GM23338 (cell line): ENCODE data around the gene SLC40A1. TPM values are rescaled to one million over a fixed set of nuclear protein-coding genes. Genes with fewer than 3 reads are reported as not detected.

Experiments
- ATAC-seq: fragments of 200-7000 bp; cut with Tn5 transposase; 3 replicates; pipeline ENCODE4 v1.9.1; 2020
- DNase-seq: peaks from one replicate; pipeline ENCODE4 v3.0.0-alpha.2; 2015; ENCODE audit warnings: low spot score
- H2AFZ ChIP-seq: fragments of 200-600 bp; sonication (generic); 2 replicates; pipeline ENCODE4 v1.8.0; 2016; ENCODE audit warnings: antibody characterized with exemption, mild to moderate bottlenecking, moderate library complexity
- H3F3A ChIP-seq: fragments of 200-600 bp; sonication (generic); replicated peaks from 2 replicates; pipeline ENCODE4 v1.8.0; 2017; ENCODE audit warnings: antibody characterized with exemption, mixed run types, low read depth
- H3K27ac ChIP-seq: fragments of 200-600 bp; sonication (generic); 2 replicates; pipeline ENCODE4 v1.6.1; 2016; ENCODE audit warnings: low read depth
- H3K27me3 ChIP-seq: fragments of 200-600 bp; sonication (generic); 2 replicates; pipeline ENCODE4 v1.8.0; 2016; ENCODE audit warnings: mild to moderate bottlenecking, mixed run types, moderate library complexity; ENCODE audit not compliant: insufficient read depth
- H3K36me3 ChIP-seq: fragments of 200-600 bp; sonication (generic); 2 replicates; pipeline ENCODE4 v1.8.0; 2016; ENCODE audit warnings: mild to moderate bottlenecking; ENCODE audit not compliant: insufficient read depth
- H3K4me1 ChIP-seq: fragments of 200-600 bp; sonication (generic); 2 replicates; pipeline ENCODE4 v1.8.0; 2016; ENCODE audit warnings: mild to moderate bottlenecking, moderate library complexity; ENCODE audit not compliant: insufficient read depth
- H3K4me2 ChIP-seq: fragments of 200-600 bp; sonication (generic); 2 replicates; pipeline ENCODE4 v1.7.1; 2017; ENCODE audit warnings: mixed run types
- H3K4me3 ChIP-seq: fragments of 200-600 bp; sonication (generic); 2 replicates; pipeline ENCODE4 v1.6.1; 2016; ENCODE audit warnings: mixed run types
- H3K79me2 ChIP-seq: fragments of 200-600 bp; sonication (generic); replicated peaks from 2 replicates; pipeline ENCODE4 v1.8.0; 2017; ENCODE audit warnings: mild to moderate bottlenecking; ENCODE audit not compliant: insufficient read depth
- H3K9me2 ChIP-seq: fragments of 200-600 bp; sonication (generic); 2 replicates; pipeline ENCODE4 v1.8.0; 2017; ENCODE audit not compliant: insufficient read depth
- H4K20me1 ChIP-seq: fragments of 200-600 bp; sonication (generic); replicated peaks from 2 replicates; pipeline ENCODE4 v1.8.0; 2017; ENCODE audit warnings: mild to moderate bottlenecking; ENCODE audit not compliant: insufficient read depth
- H3K27ac Mint-ChIP-seq: 2 replicates; pipeline ENCODE4 v1.8.0; 2020; ENCODE audit warnings: inconsistent platforms, mild to moderate bottlenecking, moderate library complexity, mixed read lengths
- H3K27me3 Mint-ChIP-seq: 3 replicates; pipeline ENCODE4 v1.8.0; 2022; ENCODE audit warnings: low read depth, mild to moderate bottlenecking, moderate library complexity, mixed read lengths, inconsistent platforms; ENCODE audit not compliant: insufficient read depth, poor library complexity
- H3K36me3 Mint-ChIP-seq: 3 replicates; pipeline ENCODE4 v1.8.0; 2021; ENCODE audit warnings: low read depth, mild to moderate bottlenecking, inconsistent platforms, moderate library complexity, mixed read lengths
- H3K4me1 Mint-ChIP-seq: 3 replicates; pipeline ENCODE4 v1.8.0; 2020; ENCODE audit warnings: mild to moderate bottlenecking, inconsistent platforms, mixed read lengths
- H3K4me3 Mint-ChIP-seq: 3 replicates; pipeline ENCODE4 v1.8.0; 2021; ENCODE audit warnings: moderate library complexity, mild to moderate bottlenecking, inconsistent platforms, mixed read lengths
- H3K9me3 Mint-ChIP-seq: 3 replicates; pipeline ENCODE4 v1.8.0; 2020; ENCODE audit warnings: moderate library complexity, mild to moderate bottlenecking, inconsistent platforms, mixed read lengths
- CREB1 ChIP-seq: fragments of 250-450 bp; sonication (Bioruptor Pico); IDR thresholded peaks from 2 replicates; pipeline ENCODE4 v1.5.0; 2020; ENCODE audit warnings: low read depth, mild to moderate bottlenecking, moderate library complexity
- EZH2 ChIP-seq: fragments of 200-600 bp; sonication (generic); IDR thresholded peaks from one replicate; pipeline ENCODE4 v1.8.0; 2017; ENCODE audit warnings: antibody characterized with exemption, mild to moderate bottlenecking, low read depth; ENCODE audit not compliant: unreplicated experiment
- EZH2phosphoT487 ChIP-seq: fragments of 200-600 bp; sonication (generic); IDR thresholded peaks from one replicate; pipeline ENCODE4 v1.8.1; 2018; ENCODE audit warnings: antibody characterized with exemption; ENCODE audit not compliant: unreplicated experiment
- JUNB ChIP-seq: IDR thresholded peaks from one replicate; pipeline ENCODE4 v1.6.1; 2016; ENCODE audit warnings: antibody characterized with exemption; ENCODE audit not compliant: unreplicated experiment
- NANOG ChIP-seq: IDR thresholded peaks from 2 replicates; pipeline ENCODE4 v1.6.1; 2016; ENCODE audit warnings: antibody characterized with exemption, borderline replicate concordance
- POLR2AphosphoS5 ChIP-seq: IDR thresholded peaks from 2 replicates; pipeline ENCODE4 v1.6.1; 2016; ENCODE audit warnings: antibody characterized with exemption, low read depth
- ZNF114 ChIP-seq: fragments of 250-450 bp; sonication (Bioruptor Pico); IDR thresholded peaks from 2 replicates; pipeline ENCODE4 v1.5.0; 2020; ENCODE audit warnings: mild to moderate bottlenecking, moderate library complexity
- ZNF331 ChIP-seq: fragments of 250-450 bp; sonication (Bioruptor Pico); IDR thresholded peaks from 2 replicates; pipeline ENCODE4 v1.5.0; 2020; ENCODE audit warnings: low read depth, mild to moderate bottlenecking, moderate library complexity
- polyA plus RNA-seq: library from polyadenylated mRNA; unstranded; fragments of >200 nt; fragmentation: Nextera tagmentation; extraction: Ambion mirVana; gene quantifications from 2 replicates; pipeline ENCODE4 v1.2.1, GENCODE V29; 2016
- total RNA-seq: library from RNA; depleted of rRNA; stranded (reverse); fragments of >200 nt; shearing (Covaris generic); gene quantifications from 2 replicates; pipeline ENCODE4 v1.2.3, GENCODE V29; 2014
- TF ChIP-seq, protein P1 (sequence below): IDR thresholded peaks from 2 replicates; pipeline ENCODE4 v1.6.1; 2016; ENCODE audit warnings: antibody characterized with exemption
- TF ChIP-seq, protein P2 (sequence below): IDR thresholded peaks from one replicate; pipeline ENCODE4 v1.6.1; 2018; ENCODE audit warnings: antibody characterized with exemption; ENCODE audit not compliant: unreplicated experiment
- TF ChIP-seq, protein P3 (sequence below), 2 experiments: fragments of 200-600 bp in 1 of 2; sonication (generic) in 1 of 2; conservative IDR thresholded peaks; 2 replicates each; pipeline versions ENCODE4 v1.5.1 to v1.6.1; 2016 to 2017; ENCODE audit warnings: antibody characterized with exemption in 2 of 2, low read depth in 2 of 2, mild to moderate bottlenecking in 2 of 2, moderate library complexity in 1 of 2

The SLC40A1 gene
- total and polyA plus RNA-seq, 2 experiments from 2014 or later = 0.08 TPM; not detected in 1

GRCh38 chr2:189583227-189584198, 2.9 kb upstream of the SLC40A1 start:
- Histone ChIP-seq H3K79me2 (no peaks in the 10 kb centered on the region), H3K27me3 (peaks cover 76% of the 10 kb centered on the region), H3F3A (peaks cover 3% of the 10 kb centered on the region; the same call in 1 of the 2 replicates), H3K4me2 (no peak overlapping the region), H3K9me2 (no peaks in the 10 kb centered on the region), H2AFZ (no peak overlapping the region), H4K20me1 (peaks cover 17% of the 10 kb centered on the region), H3K4me1 (peaks cover 11% of the 10 kb centered on the region), H3K4me3 (no peak overlapping the region), H3K27ac (no peak overlapping the region), H3K36me3 (no peaks in the 10 kb centered on the region)
- Mint-ChIP-seq H3K27me3 (peaks cover 69% of the 10 kb centered on the region), H3K9me3 (no peaks in the 10 kb centered on the region), H3K27ac (no peak overlapping the region), H3K4me3 (no peak overlapping the region), H3K4me1 (peaks cover 19% of the 10 kb centered on the region), H3K36me3 (no peaks in the 10 kb centered on the region)
- ATAC-seq (no peak), DNase-seq (no peak)
- TF ChIP-seq POLR2AphosphoS5 (no peak), EZH2phosphoT487 (no peak), ZNF114 (CRISPR knock-in tag) (no peak), NANOG (no peak), EZH2 (no peak), JUNB (no peak), CREB1 (no peak), ZNF331 (CRISPR knock-in tag) (no peak)
- TF ChIP-seq, protein P1, sequence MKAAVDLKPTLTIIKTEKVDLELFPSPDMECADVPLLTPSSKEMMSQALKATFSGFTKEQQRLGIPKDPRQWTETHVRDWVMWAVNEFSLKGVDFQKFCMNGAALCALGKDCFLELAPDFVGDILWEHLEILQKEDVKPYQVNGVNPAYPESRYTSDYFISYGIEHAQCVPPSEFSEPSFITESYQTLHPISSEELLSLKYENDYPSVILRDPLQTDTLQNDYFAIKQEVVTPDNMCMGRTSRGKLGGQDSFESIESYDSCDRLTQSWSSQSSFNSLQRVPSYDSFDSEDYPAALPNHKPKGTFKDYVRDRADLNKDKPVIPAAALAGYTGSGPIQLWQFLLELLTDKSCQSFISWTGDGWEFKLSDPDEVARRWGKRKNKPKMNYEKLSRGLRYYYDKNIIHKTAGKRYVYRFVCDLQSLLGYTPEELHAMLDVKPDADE = no peak
- TF ChIP-seq, protein P2, sequence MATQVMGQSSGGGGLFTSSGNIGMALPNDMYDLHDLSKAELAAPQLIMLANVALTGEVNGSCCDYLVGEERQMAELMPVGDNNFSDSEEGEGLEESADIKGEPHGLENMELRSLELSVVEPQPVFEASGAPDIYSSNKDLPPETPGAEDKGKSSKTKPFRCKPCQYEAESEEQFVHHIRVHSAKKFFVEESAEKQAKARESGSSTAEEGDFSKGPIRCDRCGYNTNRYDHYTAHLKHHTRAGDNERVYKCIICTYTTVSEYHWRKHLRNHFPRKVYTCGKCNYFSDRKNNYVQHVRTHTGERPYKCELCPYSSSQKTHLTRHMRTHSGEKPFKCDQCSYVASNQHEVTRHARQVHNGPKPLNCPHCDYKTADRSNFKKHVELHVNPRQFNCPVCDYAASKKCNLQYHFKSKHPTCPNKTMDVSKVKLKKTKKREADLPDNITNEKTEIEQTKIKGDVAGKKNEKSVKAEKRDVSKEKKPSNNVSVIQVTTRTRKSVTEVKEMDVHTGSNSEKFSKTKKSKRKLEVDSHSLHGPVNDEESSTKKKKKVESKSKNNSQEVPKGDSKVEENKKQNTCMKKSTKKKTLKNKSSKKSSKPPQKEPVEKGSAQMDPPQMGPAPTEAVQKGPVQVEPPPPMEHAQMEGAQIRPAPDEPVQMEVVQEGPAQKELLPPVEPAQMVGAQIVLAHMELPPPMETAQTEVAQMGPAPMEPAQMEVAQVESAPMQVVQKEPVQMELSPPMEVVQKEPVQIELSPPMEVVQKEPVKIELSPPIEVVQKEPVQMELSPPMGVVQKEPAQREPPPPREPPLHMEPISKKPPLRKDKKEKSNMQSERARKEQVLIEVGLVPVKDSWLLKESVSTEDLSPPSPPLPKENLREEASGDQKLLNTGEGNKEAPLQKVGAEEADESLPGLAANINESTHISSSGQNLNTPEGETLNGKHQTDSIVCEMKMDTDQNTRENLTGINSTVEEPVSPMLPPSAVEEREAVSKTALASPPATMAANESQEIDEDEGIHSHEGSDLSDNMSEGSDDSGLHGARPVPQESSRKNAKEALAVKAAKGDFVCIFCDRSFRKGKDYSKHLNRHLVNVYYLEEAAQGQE = no peak

DNA sequence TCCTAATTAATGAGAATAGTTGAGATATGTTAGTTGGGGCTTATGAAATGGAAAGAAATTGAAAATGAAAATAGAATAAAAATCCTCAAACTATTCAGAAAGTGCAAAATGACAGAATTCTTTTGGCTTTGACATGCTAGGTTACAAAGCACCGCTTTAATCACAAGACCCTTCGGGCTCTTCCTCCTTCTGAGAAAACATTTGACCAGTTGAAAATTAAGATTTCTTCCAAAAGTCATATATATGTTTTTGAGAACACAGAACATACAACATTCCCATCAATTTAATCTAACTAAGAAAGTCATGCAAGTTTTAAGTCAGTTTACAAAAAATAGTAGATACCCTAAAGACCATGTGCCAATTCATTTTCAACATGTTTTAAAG, 2.2 kb upstream of the SLC40A1 start:
- peaks cover 17% of the 10 kb centered on the region for H4K20me1 ChIP-seq
- no peaks in the 10 kb centered on the region for H3K79me2 ChIP-seq
- Mint-ChIP-seq H3K36me3 (no peaks in the 10 kb centered on the region), H3K9me3 (no peaks in the 10 kb centered on the region), H3K4me3 (no peak overlapping the region), H3K27me3 (peaks cover 76% of the 10 kb centered on the region), H3K4me1 (peaks cover 19% of the 10 kb centered on the region), H3K27ac (no peak overlapping the region)
- ATAC-seq (no peak), DNase-seq (no peak)
- H3K36me3 ChIP-seq = no peaks in the 10 kb centered on the region
- H3K27ac ChIP-seq = no peak overlapping the region
- peaks cover 83% of the 10 kb centered on the region for H3K27me3 ChIP-seq
- no peak overlapping the region for H3K4me3 ChIP-seq
- TF ChIP-seq, protein P3, sequence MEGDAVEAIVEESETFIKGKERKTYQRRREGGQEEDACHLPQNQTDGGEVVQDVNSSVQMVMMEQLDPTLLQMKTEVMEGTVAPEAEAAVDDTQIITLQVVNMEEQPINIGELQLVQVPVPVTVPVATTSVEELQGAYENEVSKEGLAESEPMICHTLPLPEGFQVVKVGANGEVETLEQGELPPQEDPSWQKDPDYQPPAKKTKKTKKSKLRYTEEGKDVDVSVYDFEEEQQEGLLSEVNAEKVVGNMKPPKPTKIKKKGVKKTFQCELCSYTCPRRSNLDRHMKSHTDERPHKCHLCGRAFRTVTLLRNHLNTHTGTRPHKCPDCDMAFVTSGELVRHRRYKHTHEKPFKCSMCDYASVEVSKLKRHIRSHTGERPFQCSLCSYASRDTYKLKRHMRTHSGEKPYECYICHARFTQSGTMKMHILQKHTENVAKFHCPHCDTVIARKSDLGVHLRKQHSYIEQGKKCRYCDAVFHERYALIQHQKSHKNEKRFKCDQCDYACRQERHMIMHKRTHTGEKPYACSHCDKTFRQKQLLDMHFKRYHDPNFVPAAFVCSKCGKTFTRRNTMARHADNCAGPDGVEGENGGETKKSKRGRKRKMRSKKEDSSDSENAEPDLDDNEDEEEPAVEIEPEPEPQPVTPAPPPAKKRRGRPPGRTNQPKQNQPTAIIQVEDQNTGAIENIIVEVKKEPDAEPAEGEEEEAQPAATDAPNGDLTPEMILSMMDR (conservative IDR thresholded peaks at IDR 0.05; ENCODE audit: low read depth in 2 of 2) = no peak
- TF ChIP-seq EZH2 (no peak), NANOG (no peak), CREB1 (no peak)
- TF ChIP-seq, protein P2 = no peak
- TF ChIP-seq, protein P1 = no peak
- H3K4me2 ChIP-seq = no peak overlapping the region
- H3K9me2 ChIP-seq = no peaks in the 10 kb centered on the region
- no peak overlapping the region for H2AFZ ChIP-seq
- H3F3A ChIP-seq = peaks cover 3% of the 10 kb centered on the region; the same call in 1 of the 2 replicates
- H3K4me1 ChIP-seq = peaks cover 11% of the 10 kb centered on the region
